ENCODE measurements around the gene USP24.

The USP24 gene

DNA sequence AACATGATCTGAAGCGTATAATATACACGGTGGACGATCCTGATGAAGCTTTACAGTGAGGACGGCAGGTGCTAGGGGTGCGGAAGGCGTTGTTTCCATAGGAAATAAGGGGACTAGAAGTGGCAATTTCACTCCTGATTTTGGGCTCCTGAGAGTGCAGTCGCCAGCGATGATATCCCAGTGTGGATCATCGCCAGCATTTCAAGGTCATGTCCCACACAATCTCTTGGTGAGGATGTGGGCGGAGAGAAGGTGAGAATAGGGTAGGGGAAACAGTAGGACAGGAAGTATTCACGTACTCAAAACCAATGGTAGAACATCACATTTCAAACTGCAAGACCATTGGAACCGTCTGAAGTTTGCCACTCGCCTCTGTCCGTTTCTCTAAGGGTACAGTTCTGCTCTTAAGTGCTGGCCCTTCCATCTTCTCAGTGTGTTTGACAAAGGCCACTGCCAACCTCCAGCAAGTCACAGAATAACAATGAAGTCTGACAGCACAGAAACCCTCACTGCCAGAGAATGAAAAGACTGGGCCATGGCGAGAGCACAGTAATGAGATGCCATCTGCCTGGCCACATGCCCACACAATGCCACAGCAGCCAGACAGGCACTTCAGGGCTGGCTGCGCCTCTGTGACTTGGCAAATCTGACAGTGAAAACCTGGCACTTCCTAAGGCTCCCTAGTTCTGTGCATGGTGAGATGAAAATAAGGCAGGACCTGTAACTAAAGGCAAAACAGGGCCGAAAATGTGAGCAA, 148.0 kb downstream of the USP24 start:
- Histone ChIP-seq H3K9me3 (ENCODE audit: control insufficient read depth, low read length) (no peaks in the 10 kb centered on the region), H3K4me1 (ENCODE audit: control insufficient read depth, insufficient read depth, low read length, poor library complexity, severe bottlenecking) (no peaks in the 10 kb centered on the region), H3K27ac (ENCODE audit: insufficient read depth, low read length, poor library complexity, severe bottlenecking) (no peak overlapping the region), H3K27me3 (replicated peaks; ENCODE audit: control insufficient read depth, insufficient read depth, low read length, poor library complexity, severe bottlenecking) (no peaks in the 10 kb centered on the region), H3K36me3 (ENCODE audit: control insufficient read depth, insufficient read depth, low read length) (peaks cover 43% of the 10 kb centered on the region), H3K4me3 (ENCODE audit: insufficient read depth, low read depth, low read length, poor library complexity, severe bottlenecking) (no peak overlapping the region)
- DNase-seq, result no peak

DNA sequence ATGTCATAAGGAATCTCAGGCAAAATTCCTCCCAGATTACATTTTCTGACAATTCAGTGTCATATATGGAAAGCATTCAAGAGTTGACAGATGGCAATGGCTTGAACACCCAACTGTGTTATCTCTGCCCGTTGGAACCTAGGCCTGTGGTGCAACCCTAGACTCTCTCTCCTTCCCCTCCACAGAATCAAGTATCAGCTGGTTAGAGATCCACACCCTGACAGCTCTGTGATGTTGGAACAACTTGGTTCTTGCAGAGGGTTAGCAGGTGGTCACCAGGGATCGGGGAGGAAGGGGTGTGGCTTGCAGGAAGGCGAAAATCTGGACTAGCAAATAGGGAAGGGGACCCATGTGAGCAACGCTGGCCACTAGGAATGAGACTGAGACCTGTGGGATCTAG, 149.5 kb downstream of the USP24 start:
- no peak overlapping the region for H3K27ac ChIP-seq (ENCODE audit: insufficient read depth, low read length, poor library complexity, severe bottlenecking)
- DNase-seq, result no peak
- H3K4me1 ChIP-seq (ENCODE audit: control insufficient read depth, insufficient read depth, low read length, poor library complexity, severe bottlenecking), result no peaks in the 10 kb centered on the region
- no peaks in the 10 kb centered on the region for H3K9me3 ChIP-seq (ENCODE audit: control insufficient read depth, low read length)
- H3K27me3 ChIP-seq (replicated peaks; ENCODE audit: control insufficient read depth, insufficient read depth, low read length, poor library complexity, severe bottlenecking), result no peaks in the 10 kb centered on the region
- H3K4me3 ChIP-seq (ENCODE audit: insufficient read depth, low read depth, low read length, poor library complexity, severe bottlenecking), result no peak overlapping the region
- peaks cover 27% of the 10 kb centered on the region for H3K36me3 ChIP-seq (ENCODE audit: control insufficient read depth, insufficient read depth, low read length)

DNA sequence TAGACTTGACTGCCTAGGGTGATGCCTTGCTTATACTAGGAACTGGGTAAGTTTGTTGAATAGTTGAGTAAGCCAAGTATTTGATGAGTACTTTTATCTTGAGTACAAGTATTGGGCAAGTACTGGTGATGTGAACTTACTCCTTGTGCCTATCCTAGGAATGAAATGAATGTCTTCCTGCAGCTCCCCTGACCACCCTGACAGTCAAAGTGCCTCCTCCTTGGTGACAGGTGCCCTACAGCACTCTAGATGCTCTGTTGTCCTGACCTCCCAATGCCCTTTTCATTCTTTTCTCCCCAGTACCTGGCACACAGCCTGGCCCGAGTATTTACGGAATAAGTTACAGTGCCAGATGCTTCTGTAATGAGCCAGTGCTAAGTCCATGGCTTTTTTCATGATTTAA, 150.3 kb downstream of the USP24 start:
- H3K4me3 ChIP-seq (ENCODE audit: insufficient read depth, low read depth, low read length, poor library complexity, severe bottlenecking), result no peak overlapping the region
- no peaks in the 10 kb centered on the region for H3K27me3 ChIP-seq (replicated peaks; ENCODE audit: control insufficient read depth, insufficient read depth, low read length, poor library complexity, severe bottlenecking)
- H3K4me1 ChIP-seq (ENCODE audit: control insufficient read depth, insufficient read depth, low read length, poor library complexity, severe bottlenecking), result no peaks in the 10 kb centered on the region
- H3K27ac ChIP-seq (ENCODE audit: insufficient read depth, low read length, poor library complexity, severe bottlenecking), result no peak overlapping the region
- H3K36me3 ChIP-seq (ENCODE audit: control insufficient read depth, insufficient read depth, low read length), result peaks cover 20% of the 10 kb centered on the region
- no peaks in the 10 kb centered on the region for H3K9me3 ChIP-seq (ENCODE audit: control insufficient read depth, low read length)
- DNase-seq, result no peak

DNA sequence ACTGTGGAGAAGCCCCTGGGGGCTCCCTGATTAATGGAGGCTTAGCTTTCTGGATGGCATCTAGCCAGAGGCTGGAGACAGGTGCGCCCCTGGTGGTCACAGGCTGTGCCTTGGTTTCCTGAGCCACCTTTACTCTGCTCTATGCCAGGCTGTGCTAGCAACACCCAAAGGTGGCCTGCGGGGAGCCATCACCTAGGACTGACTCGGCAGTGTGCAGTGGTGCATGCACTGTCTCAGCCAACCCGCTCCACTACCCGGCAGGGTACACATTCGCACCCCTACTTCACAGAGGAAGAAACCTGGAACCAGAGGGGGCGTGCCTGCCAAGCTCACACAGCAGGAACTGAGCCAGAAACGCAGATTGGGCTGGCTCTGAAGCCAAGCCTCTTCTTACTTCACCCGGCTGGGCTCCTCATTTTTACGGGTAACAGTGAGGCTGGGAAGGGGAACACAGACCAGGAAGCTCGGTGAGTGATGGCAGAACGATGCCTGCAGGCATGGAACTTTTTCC, 151.0 kb downstream of the USP24 start:
- H3K27ac ChIP-seq (ENCODE audit: insufficient read depth, low read length, poor library complexity, severe bottlenecking), result no peak overlapping the region
- peaks cover 17% of the 10 kb centered on the region for H3K36me3 ChIP-seq (ENCODE audit: control insufficient read depth, insufficient read depth, low read length)
- no peak for DNase-seq
- H3K4me1 ChIP-seq (ENCODE audit: control insufficient read depth, insufficient read depth, low read length, poor library complexity, severe bottlenecking), result no peaks in the 10 kb centered on the region
- H3K4me3 ChIP-seq (ENCODE audit: insufficient read depth, low read depth, low read length, poor library complexity, severe bottlenecking), result no peak overlapping the region
- H3K9me3 ChIP-seq (ENCODE audit: control insufficient read depth, low read length), result no peaks in the 10 kb centered on the region
- no peaks in the 10 kb centered on the region for H3K27me3 ChIP-seq (replicated peaks; ENCODE audit: control insufficient read depth, insufficient read depth, low read length, poor library complexity, severe bottlenecking)

DNA sequence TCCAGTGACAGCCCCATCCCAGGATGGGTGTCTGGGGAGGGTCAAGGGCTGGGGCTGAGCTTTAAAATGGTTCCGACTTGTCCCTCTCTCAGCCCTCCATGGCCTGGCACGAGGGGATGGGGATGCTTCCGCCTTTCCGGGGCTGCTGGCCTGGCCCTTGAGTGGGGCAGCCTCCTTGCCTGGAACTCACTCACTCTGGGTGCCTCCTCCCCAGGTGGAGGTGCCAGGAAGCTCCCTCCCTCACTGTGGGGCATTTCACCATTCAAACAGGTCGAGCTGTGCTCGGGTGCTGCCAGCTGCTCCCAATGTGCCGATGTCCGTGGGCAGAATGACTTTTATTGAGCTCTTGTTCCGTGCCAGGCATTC, 151.6 kb downstream of the USP24 start:
- no peak overlapping the region for H3K4me3 ChIP-seq (ENCODE audit: insufficient read depth, low read depth, low read length, poor library complexity, severe bottlenecking)
- H3K4me1 ChIP-seq (ENCODE audit: control insufficient read depth, insufficient read depth, low read length, poor library complexity, severe bottlenecking), result no peaks in the 10 kb centered on the region
- H3K9me3 ChIP-seq (ENCODE audit: control insufficient read depth, low read length), result no peaks in the 10 kb centered on the region
- H3K27ac ChIP-seq (ENCODE audit: insufficient read depth, low read length, poor library complexity, severe bottlenecking), result no peak overlapping the region
- no peak for DNase-seq
- no peaks in the 10 kb centered on the region for H3K27me3 ChIP-seq (replicated peaks; ENCODE audit: control insufficient read depth, insufficient read depth, low read length, poor library complexity, severe bottlenecking)
- H3K36me3 ChIP-seq (ENCODE audit: control insufficient read depth, insufficient read depth, low read length), result peaks cover 12% of the 10 kb centered on the region

DNA sequence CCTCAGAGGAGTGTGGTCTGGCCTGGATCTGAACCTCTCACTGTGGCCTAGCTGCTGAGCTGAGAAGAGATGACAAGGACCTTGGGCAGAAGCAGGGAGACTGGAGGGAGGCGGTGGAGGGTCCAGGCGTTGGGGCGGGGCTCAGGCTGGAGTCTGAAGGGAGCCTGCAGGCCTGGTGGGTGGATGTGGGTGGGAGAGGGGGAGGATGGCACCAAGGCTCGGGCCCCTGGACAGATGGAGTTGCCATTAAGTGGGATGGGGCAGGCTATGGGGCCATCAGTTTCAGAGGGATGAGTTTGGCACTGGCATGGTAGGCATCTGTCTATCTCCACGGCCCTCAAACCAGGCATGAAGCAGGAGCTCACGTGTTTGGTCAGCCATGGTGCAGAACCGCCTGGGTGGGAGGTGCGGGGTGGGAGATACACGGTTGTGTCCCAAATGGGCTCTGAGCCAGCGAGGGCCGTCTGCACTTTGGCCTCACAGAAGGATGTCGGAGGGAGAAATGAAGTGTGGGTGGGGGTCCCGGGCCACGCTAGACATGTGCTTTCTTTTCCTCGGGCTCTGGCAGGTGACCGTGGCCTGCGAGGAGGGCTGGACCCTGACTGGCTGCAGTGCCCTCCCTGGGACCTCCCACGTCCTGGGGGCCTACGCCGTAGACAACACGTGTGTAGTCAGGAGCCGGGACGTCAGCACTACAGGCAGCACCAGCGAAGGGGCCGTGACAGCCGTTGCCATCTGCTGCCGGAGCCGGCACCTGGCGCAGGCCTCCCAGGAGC, 152.2 kb downstream of the USP24 start:
- no peak overlapping the region for H3K27ac ChIP-seq (ENCODE audit: insufficient read depth, low read length, poor library complexity, severe bottlenecking)

DNA sequence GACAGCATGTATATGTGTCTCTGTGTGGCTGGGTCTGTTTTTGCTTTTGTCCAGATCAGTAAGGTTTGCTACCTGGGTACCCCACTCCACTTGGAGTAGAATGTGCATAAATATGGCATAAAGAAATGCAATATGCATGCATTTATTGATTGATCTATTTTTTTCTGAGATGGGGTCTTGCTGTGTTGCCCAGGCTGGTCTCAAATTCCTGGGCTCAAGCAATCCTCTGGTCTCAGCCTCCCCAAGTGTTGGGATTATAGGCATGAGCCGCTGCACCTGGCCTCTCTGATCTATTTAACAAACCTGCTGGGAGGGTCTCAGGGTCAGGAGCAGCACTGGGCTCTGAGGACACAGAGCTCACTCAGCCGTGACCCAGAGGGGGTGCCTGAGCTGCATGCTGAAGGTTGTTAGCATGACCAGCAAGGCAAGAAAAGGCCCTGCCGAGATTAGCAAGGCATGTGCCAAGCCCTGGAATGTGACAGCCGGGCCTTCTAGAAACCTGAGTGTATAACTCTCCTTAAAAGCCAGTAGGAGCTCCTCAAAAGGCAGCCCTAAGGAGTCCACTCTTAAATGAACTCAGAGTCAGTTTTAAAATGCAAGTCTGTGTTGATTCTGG, 153.3 kb downstream of the USP24 start:
- H3K4me1 ChIP-seq (ENCODE audit: control insufficient read depth, insufficient read depth, low read length, poor library complexity, severe bottlenecking), result no peaks in the 10 kb centered on the region
- no peaks in the 10 kb centered on the region for H3K9me3 ChIP-seq (ENCODE audit: control insufficient read depth, low read length)
- no peaks in the 10 kb centered on the region for H3K27me3 ChIP-seq (replicated peaks; ENCODE audit: control insufficient read depth, insufficient read depth, low read length, poor library complexity, severe bottlenecking)
- DNase-seq, result no peak
- no peak overlapping the region for H3K4me3 ChIP-seq (ENCODE audit: insufficient read depth, low read depth, low read length, poor library complexity, severe bottlenecking)
- H3K27ac ChIP-seq (ENCODE audit: insufficient read depth, low read length, poor library complexity, severe bottlenecking), result no peak overlapping the region
- H3K36me3 ChIP-seq (ENCODE audit: control insufficient read depth, insufficient read depth, low read length), result no peaks in the 10 kb centered on the region

More for the DNA sequence above, 152.2 kb downstream of the USP24 start:
- peaks cover 7% of the 10 kb centered on the region for H3K36me3 ChIP-seq (ENCODE audit: control insufficient read depth, insufficient read depth, low read length)
- no peaks in the 10 kb centered on the region for H3K4me1 ChIP-seq (ENCODE audit: control insufficient read depth, insufficient read depth, low read length, poor library complexity, severe bottlenecking)
- H3K4me3 ChIP-seq (ENCODE audit: insufficient read depth, low read depth, low read length, poor library complexity, severe bottlenecking), result no peak overlapping the region
- no peak for DNase-seq
- H3K9me3 ChIP-seq (ENCODE audit: control insufficient read depth, low read length), result no peaks in the 10 kb centered on the region
- no peaks in the 10 kb centered on the region for H3K27me3 ChIP-seq (replicated peaks; ENCODE audit: control insufficient read depth, insufficient read depth, low read length, poor library complexity, severe bottlenecking)

DNA sequence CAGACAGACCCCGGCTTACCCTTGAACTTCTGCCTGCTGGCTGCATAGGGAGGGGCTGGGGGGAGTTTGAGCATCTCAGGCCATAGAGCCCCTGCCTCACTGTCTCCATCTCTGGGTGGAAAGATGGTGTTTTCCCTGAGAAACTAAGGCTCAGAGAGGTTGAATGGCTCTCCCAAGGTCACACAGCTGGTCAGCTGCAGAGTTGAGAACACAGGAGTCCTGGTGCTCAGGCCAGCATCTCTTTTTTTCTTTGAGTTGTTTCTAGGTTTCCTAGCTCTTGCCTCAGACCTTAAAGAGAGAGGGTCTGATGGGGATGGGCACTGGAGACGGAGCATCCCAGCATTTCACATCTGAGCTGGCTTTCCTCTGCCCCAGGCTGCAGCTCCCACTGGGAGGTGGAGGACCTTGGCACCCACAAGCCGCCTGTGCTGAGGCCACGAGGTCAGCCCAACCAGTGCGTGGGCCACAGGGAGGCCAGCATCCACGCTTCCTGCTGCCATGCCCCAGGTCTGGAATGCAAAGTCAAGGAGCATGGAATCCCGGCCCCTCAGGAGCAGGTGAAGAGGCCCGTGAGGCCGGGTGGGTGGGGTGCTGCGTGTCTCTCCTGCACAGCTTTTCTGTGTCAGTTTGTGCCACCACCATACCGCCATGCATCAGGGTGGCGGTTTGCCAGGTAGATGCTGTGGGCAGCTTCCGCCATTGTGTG, 154.0 kb downstream of the USP24 start:
- DNase-seq, result no peak
- no peaks in the 10 kb centered on the region for H3K27me3 ChIP-seq (replicated peaks; ENCODE audit: control insufficient read depth, insufficient read depth, low read length, poor library complexity, severe bottlenecking)
- H3K4me1 ChIP-seq (ENCODE audit: control insufficient read depth, insufficient read depth, low read length, poor library complexity, severe bottlenecking), result no peaks in the 10 kb centered on the region
- no peaks in the 10 kb centered on the region for H3K36me3 ChIP-seq (ENCODE audit: control insufficient read depth, insufficient read depth, low read length)
- no peak overlapping the region for H3K4me3 ChIP-seq (ENCODE audit: insufficient read depth, low read depth, low read length, poor library complexity, severe bottlenecking)
- H3K27ac ChIP-seq (ENCODE audit: insufficient read depth, low read length, poor library complexity, severe bottlenecking), result no peak overlapping the region
- no peaks in the 10 kb centered on the region for H3K9me3 ChIP-seq (ENCODE audit: control insufficient read depth, low read length)

DNA sequence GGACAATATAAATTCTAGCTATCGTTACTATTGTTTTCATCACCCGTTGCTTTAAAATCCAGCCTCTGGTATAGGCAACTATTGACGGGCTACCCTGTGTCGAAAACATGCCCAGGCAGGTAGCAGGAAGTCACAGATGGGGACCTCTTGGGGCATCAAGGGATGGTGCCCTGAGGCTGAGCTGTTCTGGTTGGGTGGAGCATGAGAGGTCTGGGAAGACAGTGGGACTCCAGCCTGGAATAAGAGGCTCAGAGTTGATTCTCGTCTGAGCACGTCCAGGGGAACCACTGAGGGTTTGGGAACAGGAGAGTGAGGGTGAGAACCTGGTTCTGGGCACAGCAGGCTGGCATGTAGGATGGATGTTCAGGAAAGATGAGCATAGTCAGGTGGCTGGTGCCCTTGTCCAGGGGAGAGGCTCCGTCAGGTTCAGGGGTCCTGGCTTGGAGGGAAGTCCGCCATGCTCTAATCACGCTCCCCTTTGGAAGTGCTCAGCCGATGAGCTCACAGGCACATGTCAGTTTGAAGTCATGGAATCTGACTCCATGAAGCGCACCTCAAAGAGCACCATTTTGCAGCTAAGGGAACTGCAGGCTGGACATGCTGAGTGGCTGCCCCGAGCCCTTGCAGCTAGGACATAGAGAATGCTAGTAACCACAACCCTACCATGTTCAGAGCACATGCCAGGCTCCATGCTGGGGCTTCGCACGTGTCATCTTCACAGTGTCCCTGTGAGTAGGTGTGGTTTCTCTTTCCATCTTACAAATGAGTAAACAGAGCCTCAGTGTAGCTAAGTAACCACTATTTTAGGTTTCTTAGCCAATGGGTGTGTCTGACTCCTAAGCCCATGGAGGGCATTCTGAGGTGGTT, 154.8 kb downstream of the USP24 start:
- Histone ChIP-seq H3K4me3 (ENCODE audit: insufficient read depth, low read depth, low read length, poor library complexity, severe bottlenecking) (no peak overlapping the region), H3K9me3 (ENCODE audit: control insufficient read depth, low read length) (no peaks in the 10 kb centered on the region), H3K27me3 (replicated peaks; ENCODE audit: control insufficient read depth, insufficient read depth, low read length, poor library complexity, severe bottlenecking) (no peaks in the 10 kb centered on the region), H3K4me1 (ENCODE audit: control insufficient read depth, insufficient read depth, low read length, poor library complexity, severe bottlenecking) (no peaks in the 10 kb centered on the region), H3K27ac (ENCODE audit: insufficient read depth, low read length, poor library complexity, severe bottlenecking) (no peak overlapping the region), H3K36me3 (ENCODE audit: control insufficient read depth, insufficient read depth, low read length) (no peaks in the 10 kb centered on the region)
- DNase-seq, result no peak
